ENCODE data around the gene ZBTB18. TPM values are rescaled to one million over a fixed set of nuclear protein-coding genes. Genes with fewer than 3 reads are reported as not detected.
A peak's percentile ranks its signal among the peaks of the same experiment; 100 is the strongest.

Gene ZBTB18
- total RNA-seq, 2 donors from 2014 or later: 8.9 to 9.2 TPM

DNA sequence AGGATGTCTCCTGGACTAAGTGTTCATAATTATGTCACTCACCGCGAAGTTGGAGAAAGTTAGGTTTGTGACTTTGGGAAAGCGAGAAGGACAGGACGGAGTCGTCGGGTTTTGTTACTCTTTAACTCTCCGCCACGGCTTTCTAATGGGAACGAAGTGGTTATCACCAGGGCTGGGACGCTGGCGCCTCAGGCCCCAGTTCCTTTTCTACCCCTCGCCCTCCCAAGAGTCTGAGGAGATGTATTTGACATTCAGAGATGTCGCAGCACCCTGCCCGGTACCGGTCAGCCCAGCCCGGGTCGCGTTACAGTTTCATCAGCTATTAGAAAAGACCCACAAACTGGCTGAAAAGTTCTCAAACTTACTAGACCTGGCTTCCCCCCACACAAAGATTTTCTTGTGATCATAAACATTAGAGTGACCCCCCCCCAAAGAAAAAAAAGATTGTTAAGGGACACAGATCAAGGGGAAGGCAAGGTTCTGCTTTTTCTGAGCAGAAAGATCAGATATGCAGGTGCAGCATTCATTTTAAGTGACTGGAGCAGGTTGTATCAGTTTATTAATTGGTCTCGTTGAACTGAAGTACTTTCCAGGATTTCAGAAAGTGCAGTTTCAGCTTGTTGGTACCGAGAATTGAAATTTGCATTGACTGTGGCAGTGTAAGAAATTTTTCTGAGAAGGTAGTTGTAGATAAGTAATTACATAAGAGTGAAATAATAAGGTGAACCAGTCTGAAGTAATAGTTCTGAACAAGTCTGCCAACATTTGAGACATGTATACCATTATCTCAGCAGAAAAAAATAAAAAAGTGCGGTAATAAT, 859 bp upstream of the ZBTB18 start:
- Histone ChIP-seq H3K9me3 (no peaks in the 10 kb centered on the region), H3K27me3 (replicated peaks; ENCODE audit: insufficient read depth) (no peaks in the 10 kb centered on the region), H3K36me3 (peaks cover 4% of the 10 kb centered on the region), H3K27ac (peak overlapping the region; percentile 48 to 49), H3K4me3 (peak overlapping the region; percentile 93), H3K4me1 (ENCODE audit: control insufficient read depth in 1 of 2, low read depth in 2 of 2) (peaks cover 9 to 30% of the 10 kb centered on the region in 2 donors)
- no peak for DNase-seq (ENCODE audit: low spot score)
- ATAC-seq (ENCODE audit: insufficient number of reproducible peaks, low FRiP score, low read depth): no peak
- TF ChIP-seq, protein P1, sequence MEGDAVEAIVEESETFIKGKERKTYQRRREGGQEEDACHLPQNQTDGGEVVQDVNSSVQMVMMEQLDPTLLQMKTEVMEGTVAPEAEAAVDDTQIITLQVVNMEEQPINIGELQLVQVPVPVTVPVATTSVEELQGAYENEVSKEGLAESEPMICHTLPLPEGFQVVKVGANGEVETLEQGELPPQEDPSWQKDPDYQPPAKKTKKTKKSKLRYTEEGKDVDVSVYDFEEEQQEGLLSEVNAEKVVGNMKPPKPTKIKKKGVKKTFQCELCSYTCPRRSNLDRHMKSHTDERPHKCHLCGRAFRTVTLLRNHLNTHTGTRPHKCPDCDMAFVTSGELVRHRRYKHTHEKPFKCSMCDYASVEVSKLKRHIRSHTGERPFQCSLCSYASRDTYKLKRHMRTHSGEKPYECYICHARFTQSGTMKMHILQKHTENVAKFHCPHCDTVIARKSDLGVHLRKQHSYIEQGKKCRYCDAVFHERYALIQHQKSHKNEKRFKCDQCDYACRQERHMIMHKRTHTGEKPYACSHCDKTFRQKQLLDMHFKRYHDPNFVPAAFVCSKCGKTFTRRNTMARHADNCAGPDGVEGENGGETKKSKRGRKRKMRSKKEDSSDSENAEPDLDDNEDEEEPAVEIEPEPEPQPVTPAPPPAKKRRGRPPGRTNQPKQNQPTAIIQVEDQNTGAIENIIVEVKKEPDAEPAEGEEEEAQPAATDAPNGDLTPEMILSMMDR (IDR thresholded peaks at IDR 0.05): no peak

DNA sequence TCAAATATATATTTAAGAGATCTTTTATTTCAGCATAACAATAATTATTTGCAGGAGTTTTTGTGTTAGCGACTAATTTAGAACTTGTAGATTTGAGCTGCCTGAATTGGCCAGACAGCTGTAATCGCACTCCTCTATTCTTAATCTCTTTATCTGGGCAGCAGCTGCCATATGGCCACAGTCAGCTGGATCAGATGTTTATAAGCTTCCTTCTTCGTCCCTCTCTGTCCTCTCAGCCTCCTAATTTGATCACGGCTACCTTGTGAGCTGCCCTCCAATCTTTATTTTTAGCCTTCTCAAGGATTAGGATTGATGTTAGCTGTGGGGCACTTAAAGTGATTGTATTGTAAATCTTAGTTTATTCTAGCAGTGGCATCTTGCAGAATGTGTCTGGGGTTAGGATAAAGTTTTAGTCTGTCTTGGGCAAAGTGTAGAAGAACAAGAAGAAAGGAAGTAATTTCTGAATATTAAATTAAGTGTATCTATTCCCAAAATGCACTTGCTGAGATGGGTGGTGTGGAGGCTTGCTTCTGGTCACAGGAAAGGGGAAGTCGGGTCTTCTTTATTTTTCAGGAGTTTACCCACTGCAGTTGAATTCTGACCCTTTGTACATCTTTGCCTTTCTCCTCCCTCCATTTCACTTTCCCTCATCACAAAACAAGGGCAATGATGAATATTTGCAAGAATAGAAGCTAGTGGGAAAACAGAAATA, 1.1 kb downstream of the ZBTB18 start:
- ATAC-seq (ENCODE audit: insufficient number of reproducible peaks, low FRiP score, low read depth): no peak
- H3K4me3 ChIP-seq: peak overlapping the region; percentile 8
- TF ChIP-seq, protein P1 (IDR thresholded peaks at IDR 0.05): no peak
- H3K9me3 ChIP-seq: no peaks in the 10 kb centered on the region
- peaks cover 4% of the 10 kb centered on the region for H3K36me3 ChIP-seq
- H3K27ac ChIP-seq: no peak overlapping the region
- DNase-seq (ENCODE audit: low spot score): no peak
- no peaks in the 10 kb centered on the region for H3K27me3 ChIP-seq (replicated peaks; ENCODE audit: insufficient read depth)
- H3K4me1 ChIP-seq (ENCODE audit: control insufficient read depth in 1 of 2, low read depth in 2 of 2): peaks cover 9 to 25% of the 10 kb centered on the region in 2 donors

DNA sequence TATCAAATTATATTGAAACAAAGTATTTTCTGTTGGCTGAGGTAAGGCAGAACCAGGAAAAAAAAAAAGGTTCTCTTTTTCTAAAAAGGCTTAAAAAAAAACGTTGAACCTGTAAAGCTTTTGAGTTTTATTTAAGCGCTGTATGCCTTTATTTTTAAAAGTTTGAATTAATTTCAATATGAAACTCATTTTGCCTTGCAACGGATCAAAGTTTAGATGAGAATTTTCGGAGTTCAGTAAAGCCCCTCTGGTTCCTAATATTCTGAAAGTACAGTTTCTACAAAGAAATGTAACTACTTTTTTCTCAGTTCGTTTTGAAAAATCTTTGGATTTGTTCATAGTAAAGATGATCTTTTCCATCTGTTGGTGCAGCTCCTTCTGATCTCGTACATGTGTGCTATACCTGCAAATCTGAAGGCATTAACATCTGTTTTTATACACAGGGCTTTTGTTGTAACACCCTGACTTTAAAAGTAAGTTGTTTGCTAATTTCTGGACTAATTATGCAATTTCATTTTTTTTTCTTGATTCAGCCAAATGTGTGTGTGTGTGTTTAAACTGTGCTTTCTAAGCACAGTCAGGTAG, 1.7 kb downstream of the ZBTB18 start:
- no peak overlapping the region for H3K27ac ChIP-seq
- H3K4me3 ChIP-seq: no peak overlapping the region
- TF ChIP-seq, protein P1 (IDR thresholded peaks at IDR 0.05): no peak
- DNase-seq (ENCODE audit: low spot score) (no peak), ATAC-seq (ENCODE audit: insufficient number of reproducible peaks, low FRiP score, low read depth) (no peak)
- no peaks in the 10 kb centered on the region for H3K9me3 ChIP-seq
- H3K36me3 ChIP-seq: peaks cover 4% of the 10 kb centered on the region
- H3K27me3 ChIP-seq (replicated peaks; ENCODE audit: insufficient read depth): no peaks in the 10 kb centered on the region
- peaks cover 9 to 25% of the 10 kb centered on the region in 2 donors for H3K4me1 ChIP-seq (ENCODE audit: control insufficient read depth in 1 of 2, low read depth in 2 of 2)

DNA sequence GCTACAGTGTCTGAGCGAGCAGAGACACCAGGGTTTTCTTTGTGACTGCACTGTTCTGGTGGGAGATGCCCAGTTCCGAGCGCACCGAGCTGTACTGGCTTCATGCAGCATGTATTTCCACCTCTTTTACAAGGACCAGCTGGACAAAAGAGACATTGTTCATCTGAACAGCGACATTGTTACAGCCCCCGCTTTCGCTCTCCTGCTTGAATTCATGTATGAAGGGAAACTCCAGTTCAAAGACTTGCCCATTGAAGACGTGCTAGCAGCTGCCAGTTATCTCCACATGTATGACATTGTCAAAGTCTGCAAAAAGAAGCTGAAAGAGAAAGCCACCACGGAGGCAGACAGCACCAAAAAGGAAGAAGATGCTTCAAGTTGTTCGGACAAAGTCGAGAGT, 2.7 kb downstream of the ZBTB18 start:
- Histone ChIP-seq H3K27ac (no peak overlapping the region), H3K4me3 (no peak overlapping the region), H3K27me3 (replicated peaks; ENCODE audit: insufficient read depth) (no peaks in the 10 kb centered on the region), H3K9me3 (no peaks in the 10 kb centered on the region), H3K4me1 (ENCODE audit: control insufficient read depth in 1 of 2, low read depth in 2 of 2) (peaks cover 9 to 25% of the 10 kb centered on the region in 2 donors), H3K36me3 (peaks cover 4% of the 10 kb centered on the region)
- no peak for DNase-seq (ENCODE audit: low spot score)
- ATAC-seq (ENCODE audit: insufficient number of reproducible peaks, low FRiP score, low read depth): no peak
- TF ChIP-seq, protein P1 (IDR thresholded peaks at IDR 0.05): no peak

All from thoracic aorta (tissue), 2 donors.